Fibroblast of gingiva (primary cell): Measurements from ENCODE around the gene SIVA1.
"Not testable (repeated sequence)": the region's sequence is repeated elsewhere in the genome, so short reads cannot be mapped to it uniquely, and the experiment has no call there.

Source experiments
- DNase-seq: peaks from one replicate; pipeline ENCODE4 v3.0.0-alpha.2; 2011; ENCODE audit warnings: low read depth

SIVA1 gene

GRCh38 chr14:104721505-104722431 lies 31.2 kb upstream of the SIVA1 start:
- no peak for DNase-seq

DNA sequence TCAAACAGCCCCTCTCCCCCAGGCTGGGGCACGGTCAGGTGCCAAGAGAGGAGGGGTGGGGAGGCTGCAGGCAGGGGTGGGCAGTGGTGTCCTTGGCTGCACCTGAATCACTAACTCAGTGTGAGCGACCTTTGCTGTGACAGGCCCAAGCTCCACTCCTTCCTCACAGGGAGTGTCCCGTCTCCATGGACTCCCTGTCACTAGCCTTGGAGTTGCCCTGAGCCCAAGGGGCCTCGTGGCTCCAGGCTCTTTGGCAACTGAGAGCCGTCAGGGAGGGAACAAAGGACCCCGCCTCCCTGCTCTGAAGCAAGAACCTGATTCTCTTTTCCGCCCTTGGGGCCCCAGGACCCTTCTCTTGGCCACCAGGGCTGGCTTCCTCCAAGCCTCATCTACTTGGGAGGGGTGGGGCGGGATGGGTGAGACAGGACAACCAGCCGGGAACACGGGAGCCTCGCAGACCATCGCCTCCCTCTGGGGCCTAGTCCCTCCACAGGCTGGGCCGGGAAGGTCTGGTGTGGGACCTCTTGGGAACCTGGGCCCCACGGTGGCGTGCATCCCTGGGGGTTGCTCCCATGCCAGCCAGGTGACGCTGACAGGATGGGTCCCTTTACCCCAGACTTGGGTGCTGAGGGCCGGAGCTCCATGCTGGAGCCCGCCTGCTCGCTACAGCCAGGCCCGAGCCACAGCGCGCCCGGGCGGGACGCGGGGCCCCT lies 29.9 kb upstream of the SIVA1 start:
- DNase-seq = no peak

DNA sequence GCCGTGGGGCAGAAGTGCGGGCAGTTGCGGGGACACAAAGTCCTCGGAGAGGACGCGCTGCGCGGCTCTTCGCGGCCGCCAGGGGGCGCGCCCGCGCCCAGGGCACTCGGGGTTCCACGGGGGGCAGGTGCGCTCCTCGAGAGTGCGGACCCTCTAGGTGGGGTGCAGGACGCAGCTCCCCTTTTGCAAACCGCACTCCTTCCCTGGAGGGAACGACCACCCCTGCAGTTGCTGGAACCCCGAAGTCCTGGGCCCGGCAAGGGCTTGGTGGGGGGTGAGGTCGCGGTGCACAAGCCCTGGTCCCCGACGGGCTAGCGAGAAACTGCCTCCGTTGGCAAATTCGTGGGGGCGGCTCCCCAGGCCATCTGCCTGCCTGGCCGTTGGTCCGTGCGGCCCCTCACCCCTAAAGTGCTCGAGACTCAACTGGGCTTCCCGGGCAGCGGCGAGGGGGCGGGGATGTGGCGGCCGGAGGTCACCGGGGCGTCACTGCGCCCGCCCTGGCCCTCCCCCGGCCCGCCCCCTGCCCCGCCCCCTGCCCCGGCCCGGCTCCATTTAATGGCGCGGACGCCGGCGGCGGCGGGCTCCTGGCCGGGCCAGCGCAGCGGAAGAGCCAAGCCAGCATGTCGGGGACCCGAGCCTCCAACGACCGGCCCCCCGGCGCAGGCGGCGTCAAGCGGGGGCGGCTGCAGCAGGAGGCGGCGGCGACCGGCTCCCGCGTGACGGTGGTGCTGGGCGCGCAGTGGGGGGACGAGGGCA lies 29.1 kb upstream of the SIVA1 start, which contains the start of gene ADSS1:
TSS of gene ADSS1 (plus strand) at position 579 of the 756 bp plus-strand sequence. CDS start at position 621, 42 bp downstream.
- peak; percentile 34 for DNase-seq

DNA sequence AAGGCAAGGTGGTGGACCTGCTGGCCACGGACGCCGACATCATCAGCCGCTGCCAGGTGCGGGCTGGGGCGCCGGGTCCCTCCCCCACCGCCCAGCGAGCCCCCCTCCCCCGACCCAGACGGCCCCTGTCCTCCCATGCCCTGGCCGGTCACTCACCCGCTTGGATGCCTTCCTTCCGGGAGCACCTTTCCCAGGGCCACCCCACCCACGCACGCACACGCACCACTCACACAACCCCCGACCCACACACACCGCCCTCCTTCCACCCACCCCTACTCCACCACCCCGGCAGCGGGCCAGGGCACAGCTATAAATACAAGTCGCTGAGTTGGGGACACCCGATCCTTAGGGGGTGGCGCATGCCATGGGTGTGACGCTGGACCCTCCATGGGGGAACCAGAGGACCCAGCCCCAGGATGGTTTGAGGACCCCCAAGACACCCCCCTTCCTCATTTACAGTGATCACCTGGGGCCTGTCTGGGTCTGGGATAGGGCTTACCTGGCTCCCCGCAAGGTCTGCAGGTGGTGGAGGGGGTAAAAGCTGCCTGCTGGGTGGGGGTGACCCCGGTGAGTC lies 28.5 kb upstream of the SIVA1 start:
- no peak for DNase-seq

DNA sequence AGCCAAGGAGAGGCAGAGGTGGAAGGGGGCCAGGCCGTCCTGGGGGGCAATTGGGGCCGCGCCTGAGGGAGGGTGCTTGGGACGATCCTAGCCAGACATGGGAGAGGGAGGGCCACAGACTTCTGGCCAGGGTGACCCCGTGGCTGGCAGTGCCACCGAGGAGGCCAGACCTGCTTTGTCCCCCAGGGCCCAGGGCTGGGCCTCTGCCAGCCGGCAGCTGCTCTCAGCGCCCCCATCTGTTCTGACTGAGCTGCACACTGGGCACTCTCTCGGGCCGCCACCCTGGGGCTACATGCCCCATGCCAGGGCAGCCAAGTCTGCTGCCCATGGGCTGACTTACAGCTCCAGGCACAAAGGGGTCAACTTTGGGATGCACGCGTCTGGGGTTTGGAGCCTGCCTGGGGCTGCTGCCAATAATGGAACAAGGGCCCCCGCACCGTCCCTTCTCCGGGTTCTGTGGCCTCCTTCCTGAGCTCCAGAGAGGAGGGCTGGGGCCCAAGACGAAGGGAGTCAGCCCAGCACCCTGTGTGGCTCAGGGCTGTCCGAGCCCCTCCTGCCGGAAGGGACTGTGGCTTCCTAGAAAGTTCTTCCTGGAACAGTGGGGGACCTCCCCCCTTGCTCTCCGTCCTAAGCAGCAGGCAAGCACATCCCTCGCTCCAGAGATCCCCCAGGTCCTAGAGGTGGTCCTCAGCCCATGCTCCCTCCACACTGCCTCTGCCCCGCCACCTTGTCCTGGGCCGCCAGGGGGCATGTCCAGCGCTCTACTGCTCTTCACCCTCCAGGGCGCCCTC lies 27.8 kb upstream of the SIVA1 start:
- DNase-seq = peak; percentile 49

- DNase-seq = no peak
Measured at GRCh38 chr14:104725772-104726548, 27.0 kb upstream of the SIVA1 start.

DNA sequence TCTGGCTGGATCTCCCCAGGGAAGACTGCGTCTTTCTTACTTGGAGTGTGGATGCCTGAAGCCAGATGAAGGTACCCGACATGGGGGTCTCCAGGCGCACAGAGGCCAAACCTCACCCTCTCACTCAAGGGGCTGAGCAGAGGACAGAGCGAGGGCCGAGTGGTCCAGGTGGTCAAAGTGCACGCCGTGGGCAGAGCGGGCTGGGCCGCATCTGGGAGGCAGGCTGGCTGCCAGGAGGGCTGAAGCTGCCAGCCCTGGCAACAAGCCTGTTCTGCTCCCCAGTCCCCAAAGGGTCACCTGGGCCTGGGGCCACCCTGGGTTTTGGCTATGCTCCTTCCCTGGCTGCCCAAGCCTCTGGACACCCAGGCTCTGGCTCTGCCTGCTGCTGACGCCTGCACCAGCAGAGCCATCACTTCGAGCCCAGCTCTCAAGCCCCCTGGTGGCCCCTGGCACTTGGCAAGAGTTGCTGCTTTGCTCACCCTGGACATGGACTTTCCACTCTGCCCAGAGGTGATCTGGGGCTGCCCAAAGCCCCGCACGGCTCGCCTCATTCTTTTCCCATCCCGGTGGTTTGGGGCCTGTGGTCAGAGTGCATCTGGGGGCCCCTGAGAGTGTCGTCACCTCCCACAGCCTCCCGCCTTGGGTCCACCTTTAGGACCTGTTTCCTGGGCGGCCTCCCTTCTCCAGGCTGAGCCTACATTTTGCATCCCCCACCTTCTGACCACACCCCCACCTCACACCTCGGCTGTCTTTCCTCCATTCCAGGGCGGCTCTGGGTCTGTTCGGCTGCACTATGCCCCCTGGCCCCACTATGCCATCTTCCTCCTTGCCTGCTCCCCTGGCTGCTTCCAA lies 26.1 kb upstream of the SIVA1 start:
- no peak for DNase-seq

DNA sequence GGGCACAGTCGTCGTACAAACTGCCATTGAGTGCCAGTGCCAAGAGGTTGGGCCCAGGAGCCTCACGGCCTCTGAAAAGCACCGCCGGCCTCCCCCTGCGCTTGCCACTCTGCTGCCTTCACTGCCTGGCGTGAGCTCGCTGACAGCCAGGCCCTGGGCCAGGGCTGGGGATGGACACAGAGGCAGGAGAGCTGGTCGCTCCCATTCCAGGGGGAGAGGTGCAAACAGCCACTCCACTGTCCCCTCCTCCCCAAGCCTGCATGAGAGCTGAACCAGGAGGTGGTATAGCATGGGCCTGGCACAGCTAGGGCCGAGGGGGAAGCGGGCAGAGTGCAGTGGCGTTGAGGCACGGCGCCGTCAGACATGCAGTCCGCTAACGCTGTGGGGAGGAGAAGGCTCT lies 24.3 kb upstream of the SIVA1 start:
- DNase-seq = no peak

DNA sequence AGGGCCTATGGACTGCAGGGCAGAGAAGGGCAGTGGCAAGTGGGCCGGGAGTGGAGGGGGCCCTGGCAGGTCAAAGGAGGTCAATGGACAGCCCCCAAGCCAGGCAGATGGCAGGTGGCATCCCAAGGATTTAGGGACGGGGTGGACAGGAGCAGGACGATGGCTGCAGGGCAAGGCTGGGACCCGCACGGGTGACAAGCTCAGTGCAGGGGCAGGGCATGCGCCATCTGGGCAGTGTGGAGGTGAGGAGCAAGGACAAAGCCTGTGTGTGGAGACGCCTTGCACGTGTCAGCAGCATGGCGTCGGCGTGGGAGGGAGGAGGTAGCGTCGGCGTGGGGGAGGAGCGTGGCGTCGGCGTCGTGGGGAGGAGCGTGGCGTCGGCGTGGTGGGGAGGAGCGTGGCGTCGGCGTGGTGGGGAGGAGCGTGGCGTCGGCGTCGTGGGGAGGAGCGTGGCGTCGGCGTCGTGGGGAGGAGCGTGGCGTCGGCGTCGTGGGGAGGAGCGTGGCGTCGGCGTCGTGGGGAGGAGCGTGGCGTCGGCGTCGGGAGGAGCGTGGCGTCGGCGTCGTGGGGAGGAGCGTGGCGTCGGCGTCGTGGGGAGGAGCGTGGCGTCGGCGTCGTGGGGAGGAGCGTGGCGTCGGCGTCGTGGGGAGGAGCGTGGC lies 23.6 kb upstream of the SIVA1 start:
- not testable (repeated sequence) for DNase-seq

GRCh38 chr14:104729835-104730181 lies 23.1 kb upstream of the SIVA1 start:
- no peak for DNase-seq

- no peak for DNase-seq
Measured at GRCh38 chr14:104730487-104730886, 22.5 kb upstream of the SIVA1 start.

DNA sequence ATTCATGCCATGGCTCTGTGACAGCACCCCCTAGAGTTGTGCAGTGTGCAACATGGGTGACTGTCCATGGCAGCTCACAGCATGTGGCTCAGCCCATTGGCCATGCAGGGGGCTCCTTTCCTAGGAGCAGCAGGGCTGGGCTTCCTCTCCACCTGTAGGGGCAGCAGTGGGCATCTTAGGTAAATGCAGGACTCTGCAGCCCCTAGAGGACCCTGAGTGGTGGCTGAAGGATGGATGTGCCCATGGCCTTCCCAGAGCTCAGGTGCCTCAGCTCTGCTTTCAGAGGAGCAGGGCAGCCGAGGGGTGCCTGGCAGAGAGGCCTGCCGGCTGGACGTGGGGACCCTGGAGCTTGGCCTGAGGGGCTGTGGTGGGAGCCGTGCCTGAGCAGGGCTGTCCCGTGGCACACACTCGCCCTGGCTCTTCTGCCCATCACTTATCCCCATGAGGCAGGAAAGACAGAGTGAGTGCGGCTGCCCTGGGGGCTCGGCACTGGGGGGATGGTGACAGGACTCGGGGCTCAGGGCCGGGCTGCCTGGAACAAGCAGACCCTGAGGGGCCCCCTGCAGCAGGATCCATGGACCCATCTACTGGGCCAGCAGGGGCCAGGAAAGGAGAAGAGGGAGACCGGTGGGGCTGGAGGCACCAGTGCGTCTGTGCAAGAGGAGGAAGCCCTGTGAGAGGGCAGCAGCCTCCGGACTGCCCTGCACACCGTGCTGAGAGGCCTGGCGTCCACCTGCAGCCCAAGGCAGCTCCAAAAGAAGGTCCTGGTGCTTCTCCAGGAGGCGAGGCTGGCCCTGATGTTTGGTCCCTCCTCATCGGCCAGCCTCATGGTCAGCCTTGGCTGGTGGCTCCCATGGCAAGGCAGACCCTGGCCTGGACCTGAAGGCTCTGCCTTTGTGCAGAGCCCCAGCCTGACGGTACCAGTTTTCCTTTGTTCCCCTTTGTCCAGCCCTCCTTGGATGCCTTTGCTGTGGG lies 21.3 kb upstream of the SIVA1 start:
- DNase-seq = no peak

DNA sequence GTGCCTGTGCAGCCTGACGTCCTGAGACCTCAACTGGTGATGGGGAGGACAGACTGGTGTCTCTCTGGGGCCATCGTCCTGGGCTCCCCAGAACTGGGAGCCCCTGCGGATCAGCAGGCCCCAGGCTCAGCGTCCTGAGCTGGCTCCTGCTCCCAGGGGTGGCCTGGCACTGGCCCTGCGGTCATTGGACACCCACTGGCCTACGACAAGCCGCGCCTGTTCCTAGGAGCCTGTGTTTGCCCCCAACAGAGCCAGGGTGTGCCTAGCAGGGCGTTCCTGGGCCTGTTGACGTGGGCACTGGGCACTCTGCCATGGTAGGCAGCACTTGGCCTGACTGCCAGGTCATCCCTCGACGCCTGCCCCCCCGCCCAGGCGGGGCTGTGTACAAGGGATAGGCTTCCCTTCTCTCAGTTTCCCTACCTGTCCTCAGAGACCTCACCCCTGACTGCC lies 20.6 kb upstream of the SIVA1 start:
- no peak for DNase-seq

GRCh38 chr14:104732931-104733681 lies 19.8 kb upstream of the SIVA1 start:
- no peak for DNase-seq

- DNase-seq = no peak
Measured at GRCh38 chr14:104734051-104734587, 18.8 kb upstream of the SIVA1 start.

GRCh38 chr14:104734601-104734990 lies 18.4 kb upstream of the SIVA1 start:
- no peak for DNase-seq
